GM12892 (cell line): ENCODE data around the gene GPR137C.

Experiments used
- POLR2A ChIP-seq: IDR thresholded peaks from 2 replicates; pipeline ENCODE4 v1.6.1; 2011; ENCODE audit warnings: low read depth, low read length, control low read depth
- POLR2AphosphoS5 ChIP-seq: IDR thresholded peaks from 2 replicates; pipeline ENCODE4 v1.6.1; 2011; ENCODE audit warnings: low read depth, low read length, control low read depth
- TAF1 ChIP-seq: IDR thresholded peaks from 2 replicates; pipeline ENCODE4 v1.6.1; 2011; ENCODE audit warnings: low read depth, mild to moderate bottlenecking, control low read depth, low read length, borderline replicate concordance

GRCh38 chr14:52656905-52657304 is 104.3 kb downstream of the GPR137C start:
- TF ChIP-seq POLR2A (no peak), POLR2AphosphoS5 (no peak), TAF1 (no peak)
